SK-N-SH (cell line): ENCODE measurements around the gene BAAT. TPM values are rescaled to one million over a fixed set of nuclear protein-coding genes. Genes with fewer than 3 reads are reported as not detected.

ENCODE experiments used
- CTCF ChIA-PET: fragments of 300-600, 350-600 bp; formaldehyde crosslinking; extraction: SDS; loops from one replicate; lab custom pipeline; 2021; lab: Yijun Ruan, JAX
- POLR2A ChIA-PET: fragments of 350-600 bp; sonication (Branson Sonifier 250); formaldehyde crosslinking; extraction: SDS; loops from one replicate; lab custom pipeline; 2020; ENCODE audit warnings: antibody characterized with exemption, inconsistent platforms; lab: Yijun Ruan, JAX
- DNase-seq: peaks from one replicate; pipeline ENCODE4 v3.0.0; 2012
- H2AFZ ChIP-seq: fragments of 200-600 bp; sonication (generic); 2 replicates; pipeline ENCODE4 v1.8.1; 2016; ENCODE audit warnings: antibody characterized with exemption, mild to moderate bottlenecking, low read depth
- H3F3A ChIP-seq: fragments of 200-600 bp; sonication (generic); replicated peaks from 2 replicates; pipeline ENCODE3; 2016; ENCODE audit warnings: antibody characterized with exemption, mild to moderate bottlenecking; ENCODE audit not compliant: insufficient read depth
- H3K27ac ChIP-seq, 2 experiments: fragments of 200-500 bp in 1 of 2; fragments of 200-600 bp in 1 of 2; sonication (Bioruptor generic) in 1 of 2; sonication (generic), shearing (Covaris generic) in 1 of 2; 2 replicates each; pipeline versions ENCODE4 v1.5.1 to v1.6.1; 2014 to 2016; ENCODE audit warnings: low read depth in 2 of 2, inconsistent platforms in 1 of 2, low read length in 1 of 2, mild to moderate bottlenecking in 1 of 2, mixed read lengths in 1 of 2
- H3K27me3 ChIP-seq: fragments of 200-600 bp; sonication (generic), shearing (Covaris generic); 2 replicates; pipeline ENCODE4 v1.6.1; 2016; ENCODE audit warnings: mixed run types; ENCODE audit not compliant: insufficient read depth
- H3K36me3 ChIP-seq, 2 experiments: fragments of 200-500 bp in 1 of 2; fragments of 200-600 bp in 1 of 2; sonication (Bioruptor generic) in 1 of 2; sonication (generic) in 1 of 2; replicated peaks in 1 of 2; 2 replicates each; pipeline versions ENCODE3 to v1.5.1; 2014 to 2016; ENCODE audit warnings: low read length in 1 of 2, mild to moderate bottlenecking in 1 of 2; ENCODE audit not compliant: insufficient read depth in 2 of 2, control insufficient read depth in 1 of 2
- H3K4me1 ChIP-seq, 2 experiments: fragments of 200-500 bp in 1 of 2; fragments of 200-600 bp in 1 of 2; sonication (Bioruptor generic) in 1 of 2; sonication (generic), shearing (Covaris generic) in 1 of 2; 2 replicates each; pipeline versions ENCODE4 v1.5.1 to v1.6.1; 2014 to 2016; ENCODE audit warnings: low read depth in 1 of 2, low read length in 1 of 2, mixed run types in 1 of 2; ENCODE audit not compliant: insufficient read depth in 2 of 2, control insufficient read depth in 1 of 2
- H3K4me2 ChIP-seq: fragments of 200-600 bp; sonication (generic), shearing (Covaris generic); 2 replicates; pipeline ENCODE4 v1.6.1; 2017; ENCODE audit warnings: mixed run types
- H3K4me3 ChIP-seq, 2 experiments: fragments of 200-500 bp in 1 of 2; fragments of 200-600 bp in 1 of 2; sonication (Bioruptor generic) in 1 of 2; sonication (generic), shearing (Covaris generic) in 1 of 2; 2 replicates each; pipeline versions ENCODE4 v1.5.1 to v1.8.1; 2014 to 2016; ENCODE audit warnings: low read depth in 2 of 2, inconsistent platforms in 1 of 2, low read length in 1 of 2, mild to moderate bottlenecking in 1 of 2, mixed read lengths in 1 of 2, moderate library complexity in 1 of 2
- H3K79me2 ChIP-seq: fragments of 200-600 bp; sonication (generic); 2 replicates; pipeline ENCODE4 v1.8.1; 2017; ENCODE audit warnings: mild to moderate bottlenecking; ENCODE audit not compliant: insufficient read depth
- H3K9ac ChIP-seq: fragments of 200-600 bp; sonication (generic); 2 replicates; pipeline ENCODE4 v1.6.1; 2017; ENCODE audit warnings: mixed run types
- H3K9me2 ChIP-seq: fragments of 200-600 bp; sonication (generic); 2 replicates; pipeline ENCODE4 v1.6.1; 2017; ENCODE audit warnings: mixed run types
- H3K9me3 ChIP-seq: fragments of 200-600 bp; sonication (generic); 2 replicates; pipeline ENCODE4 v1.6.1; 2017; ENCODE audit warnings: mixed run types, mild to moderate bottlenecking, moderate library complexity
- H4K20me1 ChIP-seq: fragments of 200-600 bp; sonication (generic); 2 replicates; pipeline ENCODE4 v1.6.1; 2017; ENCODE audit warnings: mild to moderate bottlenecking, mixed run types; ENCODE audit not compliant: insufficient read depth
- FOXM1 ChIP-seq: IDR thresholded peaks from 2 replicates; pipeline ENCODE4 v1.4.0; 2012; ENCODE audit warnings: low read depth, mild to moderate bottlenecking
- GABPA ChIP-seq: IDR thresholded peaks from 2 replicates; pipeline ENCODE4 v1.4.0; 2012; ENCODE audit warnings: low read depth, mild to moderate bottlenecking
- GATA2 ChIP-seq: sonication (generic); formaldehyde crosslinking; IDR thresholded peaks from 2 replicates; pipeline ENCODE4 v1.5.0; 2020; ENCODE audit warnings: mild to moderate bottlenecking, missing genetic modification reagents
- IRF3 ChIP-seq: fragments of 150-350 bp; IDR thresholded peaks from 2 replicates; pipeline ENCODE4 v1.6.1; 2016; ENCODE audit warnings: mild to moderate bottlenecking, low read depth, low read length
- JUND ChIP-seq: IDR thresholded peaks from 2 replicates; pipeline ENCODE4 v1.4.0; 2012
- MAX ChIP-seq: IDR thresholded peaks from 2 replicates; pipeline ENCODE4 v1.4.0; 2012; ENCODE audit warnings: low read depth
- MXI1 ChIP-seq: IDR thresholded peaks from 2 replicates; pipeline ENCODE4 v1.6.1; 2012; ENCODE audit warnings: mild to moderate bottlenecking, low read depth, low read length, improper control_type of control experiment
- NFIC ChIP-seq: IDR thresholded peaks from 2 replicates; pipeline ENCODE4 v1.4.0; 2012; ENCODE audit warnings: borderline replicate concordance
- NRF1 ChIP-seq: IDR thresholded peaks from 2 replicates; pipeline ENCODE4 v1.6.1; 2012; ENCODE audit warnings: low read depth, mild to moderate bottlenecking, low read length
- POLR2AphosphoS5 ChIP-seq: IDR thresholded peaks from 2 replicates; pipeline ENCODE4 v1.6.1; 2012; ENCODE audit warnings: low read depth, low read length
- RAD21 ChIP-seq: IDR thresholded peaks from 2 replicates; pipeline ENCODE4 v1.6.1; 2012; ENCODE audit warnings: mild to moderate bottlenecking, low read length
- RXRA ChIP-seq: IDR thresholded peaks from 2 replicates; pipeline ENCODE4 v1.4.0; 2012; ENCODE audit warnings: low read depth, mild to moderate bottlenecking, borderline replicate concordance
- SIN3A ChIP-seq: IDR thresholded peaks from 2 replicates; pipeline ENCODE4 v1.6.1; 2012; ENCODE audit warnings: low read depth, mild to moderate bottlenecking, low read length, moderate library complexity, borderline replicate concordance
- SMC3 ChIP-seq: IDR thresholded peaks from 2 replicates; pipeline ENCODE4 v1.6.1; 2012; ENCODE audit warnings: low read depth, low read length, improper control_type of control experiment
- TAF1 ChIP-seq: IDR thresholded peaks from 2 replicates; pipeline ENCODE4 v1.6.1; 2012; ENCODE audit warnings: low read depth, mild to moderate bottlenecking, low read length, moderate library complexity, borderline replicate concordance
- TCF12 ChIP-seq: IDR thresholded peaks from 2 replicates; pipeline ENCODE4 v1.4.0; 2012
- ZBTB33 ChIP-seq: IDR thresholded peaks from 2 replicates; pipeline ENCODE4 v1.4.0; 2012; ENCODE audit warnings: low read depth, borderline replicate concordance
- polyA plus RNA-seq, 3 experiments: library from polyadenylated mRNA; depleted of rRNA; stranded (reverse); fragments of >200 nt; gene quantifications; 2 replicates each; pipeline ENCODE4 v1.2.3, GENCODE V29; 2012
- TF ChIP-seq, protein P1 (sequence below): IDR thresholded peaks from 2 replicates; pipeline ENCODE4 v1.6.1; 2012; ENCODE audit warnings: mild to moderate bottlenecking, low read depth, low read length, moderate library complexity
- TF ChIP-seq, protein P2 (sequence below): IDR thresholded peaks from 2 replicates; pipeline ENCODE4; 2012

The BAAT gene
- polyA plus RNA-seq, 1 of the 3 experiments (the other 2 are of a cell fraction): 0.02 TPM

- Histone ChIP-seq H3K4me2 (no peak overlapping the region), H3K79me2 (no peaks in the 10 kb centered on the region), H3K4me3 (no peak overlapping the region), H3F3A (peaks cover 22% of the 10 kb centered on the region), H2AFZ (no peak overlapping the region), H3K27me3 (no peaks in the 10 kb centered on the region), H3K4me1 (peaks cover 0 to 14% of the 10 kb centered on the region in 2 experiments; a peak in 2 of 4 replicates), H3K9ac (no peak overlapping the region), H3K9me2 (no peaks in the 10 kb centered on the region), H3K36me3 (peaks cover 0 to 6% of the 10 kb centered on the region in 2 experiments)
- DNase-seq: no peak
- CTCF ChIA-PET: interaction anchor here (0.6 to 1.8 kb wide), 4 partner anchors 8 to 69 kb away, joined by 3 to 5 read pairs (median 4); no protein-coding TSS in a partner anchor
- TF ChIP-seq, protein P1, sequence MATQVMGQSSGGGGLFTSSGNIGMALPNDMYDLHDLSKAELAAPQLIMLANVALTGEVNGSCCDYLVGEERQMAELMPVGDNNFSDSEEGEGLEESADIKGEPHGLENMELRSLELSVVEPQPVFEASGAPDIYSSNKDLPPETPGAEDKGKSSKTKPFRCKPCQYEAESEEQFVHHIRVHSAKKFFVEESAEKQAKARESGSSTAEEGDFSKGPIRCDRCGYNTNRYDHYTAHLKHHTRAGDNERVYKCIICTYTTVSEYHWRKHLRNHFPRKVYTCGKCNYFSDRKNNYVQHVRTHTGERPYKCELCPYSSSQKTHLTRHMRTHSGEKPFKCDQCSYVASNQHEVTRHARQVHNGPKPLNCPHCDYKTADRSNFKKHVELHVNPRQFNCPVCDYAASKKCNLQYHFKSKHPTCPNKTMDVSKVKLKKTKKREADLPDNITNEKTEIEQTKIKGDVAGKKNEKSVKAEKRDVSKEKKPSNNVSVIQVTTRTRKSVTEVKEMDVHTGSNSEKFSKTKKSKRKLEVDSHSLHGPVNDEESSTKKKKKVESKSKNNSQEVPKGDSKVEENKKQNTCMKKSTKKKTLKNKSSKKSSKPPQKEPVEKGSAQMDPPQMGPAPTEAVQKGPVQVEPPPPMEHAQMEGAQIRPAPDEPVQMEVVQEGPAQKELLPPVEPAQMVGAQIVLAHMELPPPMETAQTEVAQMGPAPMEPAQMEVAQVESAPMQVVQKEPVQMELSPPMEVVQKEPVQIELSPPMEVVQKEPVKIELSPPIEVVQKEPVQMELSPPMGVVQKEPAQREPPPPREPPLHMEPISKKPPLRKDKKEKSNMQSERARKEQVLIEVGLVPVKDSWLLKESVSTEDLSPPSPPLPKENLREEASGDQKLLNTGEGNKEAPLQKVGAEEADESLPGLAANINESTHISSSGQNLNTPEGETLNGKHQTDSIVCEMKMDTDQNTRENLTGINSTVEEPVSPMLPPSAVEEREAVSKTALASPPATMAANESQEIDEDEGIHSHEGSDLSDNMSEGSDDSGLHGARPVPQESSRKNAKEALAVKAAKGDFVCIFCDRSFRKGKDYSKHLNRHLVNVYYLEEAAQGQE: no peak
- TF ChIP-seq ZBTB33 (no peak), SIN3A (no peak), NFIC (no peak), FOXM1 (no peak), MXI1 (no peak), GATA2 (CRISPR knock-in tag) (no peak), TAF1 (no peak), JUND (no peak), GABPA (no peak), IRF3 (no peak), MAX (no peak), NRF1 (no peak), TCF12 (no peak), SMC3 (no peak), RAD21 (no peak), RXRA (no peak), POLR2AphosphoS5 (no peak)
- TF ChIP-seq, protein P2, sequence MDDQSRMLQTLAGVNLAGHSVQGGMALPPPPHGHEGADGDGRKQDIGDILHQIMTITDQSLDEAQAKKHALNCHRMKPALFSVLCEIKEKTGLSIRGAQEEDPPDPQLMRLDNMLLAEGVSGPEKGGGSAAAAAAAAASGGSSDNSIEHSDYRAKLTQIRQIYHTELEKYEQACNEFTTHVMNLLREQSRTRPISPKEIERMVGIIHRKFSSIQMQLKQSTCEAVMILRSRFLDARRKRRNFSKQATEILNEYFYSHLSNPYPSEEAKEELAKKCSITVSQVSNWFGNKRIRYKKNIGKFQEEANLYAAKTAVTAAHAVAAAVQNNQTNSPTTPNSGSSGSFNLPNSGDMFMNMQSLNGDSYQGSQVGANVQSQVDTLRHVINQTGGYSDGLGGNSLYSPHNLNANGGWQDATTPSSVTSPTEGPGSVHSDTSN: no peak
- TF ChIP-seq, all 33 proteins: peak for 0
- peaks cover 7% of the 10 kb centered on the region; the same call in 1 of the 2 replicates for H3K9me3 ChIP-seq
- POLR2A ChIA-PET: no interaction called here
- H4K20me1 ChIP-seq: no peaks in the 10 kb centered on the region
- no peak overlapping the region for H3K27ac ChIP-seq
Observed at GRCh38 chr9:101380295-101380694, 4.5 kb downstream of the BAAT start.
